GM18498 (cell line): Measurements from ENCODE around the gene PRKN.

Experiments
- ATAC-seq: cut with Tn5 transposase; IDR thresholded peaks from one replicate; pipeline ENCODE4 v1.9.1; 2021; ENCODE audit warnings: mild to moderate bottlenecking, moderate library complexity; ENCODE audit not compliant: unreplicated experiment

Gene PRKN

DNA sequence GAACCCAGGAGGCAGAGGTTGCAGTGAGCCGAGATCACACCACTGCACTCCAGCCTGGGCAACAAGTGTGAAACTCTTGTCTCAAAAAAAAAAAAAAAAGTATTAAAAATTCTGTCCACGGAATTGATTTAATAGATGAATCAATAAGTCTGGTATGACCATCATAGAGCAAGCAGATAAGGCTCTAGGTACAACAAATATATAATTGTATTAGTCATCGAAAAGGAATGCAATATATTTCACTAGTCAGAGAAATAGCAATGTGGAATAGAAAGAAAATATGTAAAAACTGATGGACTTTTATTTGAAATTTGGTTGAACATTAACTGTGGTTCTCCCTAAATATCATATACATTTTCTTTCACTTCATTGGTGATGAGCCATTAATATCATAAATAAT lies 976.9 kb downstream of the PRKN start:
- no peak for ATAC-seq

GRCh38 chr6:161749576-161749975 lies 978.0 kb downstream of the PRKN start:
- no peak for ATAC-seq

DNA sequence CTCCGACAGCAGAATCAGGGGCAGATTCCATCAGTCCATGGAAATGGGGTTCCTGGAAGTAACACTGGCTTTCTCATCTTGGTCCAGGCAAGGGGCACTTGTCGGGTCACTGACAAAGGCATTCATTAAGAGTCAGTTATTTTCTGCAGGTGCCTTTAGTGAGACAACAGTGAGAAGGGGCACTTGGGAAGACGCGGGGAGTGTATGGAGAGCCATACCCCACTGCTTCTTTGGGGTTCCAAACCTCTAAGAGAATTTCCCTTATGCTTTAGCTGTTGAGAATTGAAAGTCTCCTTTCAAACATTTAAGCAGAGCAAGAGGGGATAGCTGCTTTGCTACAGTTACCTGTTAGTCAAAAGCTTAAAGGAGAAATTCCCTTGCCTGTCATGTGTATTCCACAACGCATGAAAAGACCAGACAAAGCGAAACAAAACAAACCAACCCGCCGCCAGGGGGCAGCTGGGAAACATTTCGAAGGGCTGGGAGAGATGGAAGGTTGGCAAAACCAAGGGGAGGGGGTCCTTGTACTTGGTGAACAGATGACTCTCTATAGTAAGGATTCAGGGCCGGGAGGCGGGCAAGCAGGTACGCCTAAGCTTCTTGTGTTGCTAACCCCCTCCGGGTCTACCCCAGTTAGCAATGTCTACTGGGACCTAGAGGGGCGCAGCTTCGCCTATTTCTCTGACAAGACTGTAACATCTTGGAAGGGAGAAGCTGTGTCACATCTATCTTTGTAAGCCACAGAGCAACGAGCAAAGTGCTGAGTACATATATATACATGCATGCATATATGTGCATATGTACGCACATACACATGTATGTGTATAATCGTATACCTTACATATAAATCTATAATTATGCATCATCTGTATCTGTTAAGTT lies 978.8 kb downstream of the PRKN start:
- peak; percentile 69 for ATAC-seq

DNA sequence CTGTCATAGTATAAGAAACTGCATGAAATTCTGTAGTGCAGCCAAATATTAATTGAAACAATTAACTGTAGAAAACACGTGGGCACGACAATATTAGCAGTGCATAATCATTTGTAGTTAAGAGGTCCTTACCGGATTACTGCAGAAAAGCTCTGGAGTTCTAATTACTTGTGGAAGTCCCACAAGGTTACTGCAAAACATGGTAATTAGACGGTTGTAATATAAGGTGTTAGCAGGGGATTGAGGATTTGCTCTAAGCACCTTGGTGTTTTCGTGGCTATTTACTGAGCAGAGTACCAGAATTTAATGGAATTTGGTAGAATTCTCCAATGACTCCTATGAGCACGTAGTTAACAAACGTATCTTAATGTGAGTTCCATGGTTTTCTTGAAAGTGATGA lies 980.1 kb downstream of the PRKN start:
- ATAC-seq = no peak

- no peak for ATAC-seq
Measured at GRCh38 chr6:161745594-161746141, 981.9 kb downstream of the PRKN start.

- ATAC-seq = no peak
Measured at GRCh38 chr6:161745128-161745527, 982.4 kb downstream of the PRKN start.

DNA sequence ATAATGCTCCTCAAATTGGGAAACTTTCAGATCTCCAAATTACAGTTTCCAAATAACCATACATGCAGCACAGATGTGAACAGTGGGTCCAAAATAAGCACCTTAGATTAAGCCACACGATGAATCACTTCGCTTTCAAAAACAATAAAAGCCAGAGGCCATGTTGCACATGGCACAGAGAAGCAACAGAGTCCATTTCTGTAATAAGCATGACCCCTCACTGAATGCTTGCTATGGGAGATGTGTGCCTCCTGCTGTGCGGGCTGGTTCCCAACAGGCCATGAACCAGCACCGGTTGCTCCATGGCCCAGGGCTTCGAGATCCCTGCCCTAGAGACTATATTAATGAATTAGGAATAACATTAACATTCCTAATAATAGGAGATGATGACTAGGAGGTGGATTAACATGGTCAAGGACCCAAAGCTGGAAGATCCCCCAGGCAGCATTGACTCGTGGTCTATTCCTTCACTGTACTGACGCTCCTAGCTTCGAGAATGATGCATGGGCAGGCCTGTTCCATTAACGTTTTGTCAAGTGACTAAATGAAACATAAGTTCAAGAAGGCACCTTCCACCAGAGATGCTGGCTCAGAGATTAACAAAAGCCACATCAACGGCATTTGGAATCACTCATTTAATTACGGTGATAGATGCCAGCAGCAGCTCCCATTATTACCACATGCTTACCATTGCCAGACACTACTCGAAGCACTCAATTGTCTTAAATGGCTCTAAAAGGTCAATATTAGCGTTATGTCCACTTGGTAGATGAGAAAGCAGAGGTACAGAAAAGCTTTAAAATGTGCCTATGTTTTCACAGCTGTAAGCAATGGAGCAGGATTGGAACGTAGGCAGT lies 983.1 kb downstream of the PRKN start:
- ATAC-seq = no peak

DNA sequence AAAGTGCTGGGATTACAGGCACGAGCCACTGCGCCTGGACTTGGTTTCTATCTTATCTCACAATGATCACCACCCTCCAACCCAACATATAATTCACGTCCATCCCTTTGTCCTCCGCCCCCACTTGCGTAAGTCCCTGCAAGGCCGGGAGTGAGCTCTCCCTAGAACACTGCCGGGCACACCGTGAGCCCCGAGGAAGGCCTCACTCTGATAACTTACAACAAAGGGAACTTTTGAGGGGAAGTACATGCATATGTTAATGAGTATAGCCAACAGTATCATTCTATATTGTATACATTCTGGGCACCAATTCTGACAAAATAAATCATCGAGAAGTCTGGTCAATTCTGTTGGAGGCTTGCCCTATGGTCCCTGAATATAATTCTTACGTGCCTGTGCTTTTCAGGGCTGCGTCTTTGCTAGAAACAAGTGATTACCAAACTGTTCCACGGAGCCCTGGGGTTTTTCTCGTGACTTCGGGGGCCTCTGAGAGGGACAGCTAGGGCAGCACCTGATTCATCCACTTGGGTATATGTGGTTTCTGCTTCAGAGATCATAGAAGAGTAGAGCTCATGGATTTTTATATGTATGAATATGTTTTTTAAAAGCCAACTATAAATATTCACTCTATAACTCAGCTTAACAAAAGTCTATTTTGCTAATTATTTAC lies 983.9 kb downstream of the PRKN start:
- ATAC-seq = no peak

GRCh38 chr6:161740486-161740885 lies 987.1 kb downstream of the PRKN start:
- ATAC-seq = no peak

GRCh38 chr6:161736781-161737292 lies 990.7 kb downstream of the PRKN start:
- no peak for ATAC-seq

DNA sequence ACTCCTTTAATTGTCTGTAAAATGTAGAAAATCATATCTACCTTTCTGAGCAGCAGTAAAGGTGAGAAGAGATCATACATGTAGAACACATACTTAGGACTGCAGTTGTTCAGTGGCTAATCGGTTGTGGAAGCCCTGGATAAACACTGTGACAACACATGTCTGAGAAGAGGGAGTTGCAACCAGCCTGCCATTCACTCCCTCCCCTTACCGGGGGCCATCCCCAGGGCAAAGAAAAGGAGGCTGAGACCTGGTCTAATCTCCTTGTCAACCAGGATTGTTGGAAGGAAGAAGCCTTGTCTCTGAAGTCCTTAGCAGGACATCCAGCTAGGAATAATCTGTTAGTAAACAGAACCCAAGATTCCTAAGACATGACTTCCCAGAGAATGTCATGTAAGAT lies 991.2 kb downstream of the PRKN start:
- ATAC-seq = no peak

DNA sequence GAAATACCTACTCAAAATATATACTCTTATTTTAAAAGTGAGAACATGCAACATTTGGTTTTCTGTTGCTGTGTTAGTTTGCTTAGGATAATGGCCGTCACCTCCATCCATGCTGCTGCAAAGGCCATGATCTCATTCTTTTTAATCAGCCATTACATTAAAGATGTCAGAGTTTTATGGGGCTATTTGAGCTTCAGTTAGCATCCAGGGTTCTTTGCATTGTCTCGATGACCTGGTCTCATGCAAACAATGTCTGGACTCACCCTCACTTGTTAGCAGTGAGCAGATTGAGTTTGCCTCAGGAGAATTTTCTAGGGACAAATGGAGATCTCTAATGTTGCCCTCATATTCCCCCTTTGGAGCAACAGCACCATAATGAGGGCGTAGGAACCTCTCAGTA lies 995.0 kb downstream of the PRKN start:
- ATAC-seq = no peak

DNA sequence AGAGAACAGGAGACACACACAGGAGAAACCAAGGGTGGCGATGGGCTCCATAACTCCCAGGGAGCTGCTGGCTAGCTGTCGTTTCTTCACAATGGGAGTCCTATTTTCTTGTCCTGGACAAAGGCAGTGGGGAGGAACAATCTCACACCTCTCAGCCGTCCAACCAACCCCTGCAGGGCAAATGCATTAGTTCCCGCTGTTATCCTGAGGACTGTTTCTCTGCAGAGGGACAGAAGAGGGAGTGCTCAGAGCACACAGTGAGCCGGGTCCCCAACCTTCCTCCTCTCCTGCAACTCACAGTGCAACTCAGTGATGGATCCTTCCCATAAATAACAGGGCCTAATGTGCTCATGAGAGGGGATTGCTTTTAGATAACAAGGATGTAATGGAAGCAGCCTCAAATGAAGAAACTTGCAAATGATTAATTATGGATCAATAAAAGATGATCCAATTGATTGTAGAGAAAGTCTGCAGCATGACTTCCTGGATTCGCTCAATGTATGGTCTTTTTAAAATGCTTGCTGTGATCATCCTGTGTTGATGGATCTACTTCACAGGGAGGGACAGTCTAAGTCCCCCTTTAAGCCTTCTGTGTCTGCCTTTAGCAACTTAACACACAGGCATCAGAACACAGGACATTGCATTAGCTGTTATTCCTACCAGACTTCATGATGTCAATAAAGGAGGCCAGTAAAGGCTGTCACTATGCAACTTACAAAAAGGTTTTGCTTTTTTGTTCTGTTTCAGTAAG lies 1000.3 kb downstream of the PRKN start:
- ATAC-seq = no peak

- no peak for ATAC-seq
Measured at GRCh38 chr6:161722394-161722793, 1005.2 kb downstream of the PRKN start.

GRCh38 chr6:161721511-161721910 lies 1006.1 kb downstream of the PRKN start:
- ATAC-seq = no peak

GRCh38 chr6:161716176-161716575 lies 1011.4 kb downstream of the PRKN start:
- ATAC-seq = no peak

DNA sequence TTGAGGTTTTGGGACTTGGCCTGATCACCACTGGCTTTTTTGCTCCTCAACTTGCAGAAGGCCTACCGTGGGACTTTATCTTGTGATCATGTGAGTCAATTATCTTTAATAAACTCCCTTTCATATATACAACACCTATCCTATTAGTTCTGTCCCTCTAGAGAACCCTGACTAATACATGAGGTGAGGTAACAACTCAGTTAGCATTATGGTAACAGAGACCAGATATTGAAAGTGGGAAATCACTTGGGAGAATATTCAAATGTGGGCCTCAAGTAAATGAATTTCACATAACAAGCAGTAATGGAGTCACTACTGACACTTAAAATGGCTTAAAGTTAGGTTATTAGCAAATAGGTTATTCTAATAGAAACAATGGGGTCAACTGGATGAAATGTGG lies 1015.6 kb downstream of the PRKN start:
- ATAC-seq = no peak

DNA sequence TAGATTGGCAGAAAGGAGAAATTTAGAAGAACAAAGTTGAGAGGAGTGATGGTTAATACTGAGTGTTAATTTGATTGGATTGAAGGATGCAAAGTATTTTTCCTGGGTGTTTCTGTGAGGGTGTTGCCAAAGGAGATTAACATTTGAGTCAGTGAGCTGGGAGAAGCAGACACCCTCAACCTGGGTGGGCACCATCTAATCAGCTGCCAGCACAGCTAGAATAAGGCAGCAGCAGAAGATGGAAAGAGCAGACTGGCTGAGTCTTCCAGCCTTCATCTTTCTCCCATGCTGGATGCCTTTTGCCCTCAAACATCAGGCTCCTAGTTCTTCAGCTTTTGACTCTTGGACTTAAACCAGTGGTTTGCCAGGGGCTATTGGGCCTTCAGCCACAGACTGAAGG lies 1016.1 kb downstream of the PRKN start:
- no peak for ATAC-seq

DNA sequence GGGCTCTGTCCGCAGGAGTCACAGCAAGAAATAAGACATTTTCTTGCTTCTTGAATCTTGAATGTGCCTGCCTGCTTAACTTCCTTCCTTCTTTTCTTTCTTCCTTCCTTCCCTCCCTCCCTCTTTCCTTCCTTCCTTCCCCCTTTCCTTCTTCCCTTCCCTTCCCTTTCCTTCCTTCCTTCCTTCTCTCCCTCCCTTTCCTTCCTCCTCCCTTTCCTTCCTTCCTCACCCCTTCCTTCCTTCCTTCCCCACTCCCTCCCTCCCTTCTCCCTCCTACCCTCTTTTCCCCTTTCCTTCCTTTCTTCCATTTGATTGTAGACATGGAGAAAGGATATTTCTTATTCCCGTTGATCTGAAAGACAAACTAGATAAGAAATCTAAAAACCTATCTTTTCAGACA lies 1016.9 kb downstream of the PRKN start:
- ATAC-seq = no peak

- no peak for ATAC-seq
Measured at GRCh38 chr6:161701056-161701455, 1026.5 kb downstream of the PRKN start.
